Measurements from ENCODE around the gene FABP1.

Gene FABP1

DNA sequence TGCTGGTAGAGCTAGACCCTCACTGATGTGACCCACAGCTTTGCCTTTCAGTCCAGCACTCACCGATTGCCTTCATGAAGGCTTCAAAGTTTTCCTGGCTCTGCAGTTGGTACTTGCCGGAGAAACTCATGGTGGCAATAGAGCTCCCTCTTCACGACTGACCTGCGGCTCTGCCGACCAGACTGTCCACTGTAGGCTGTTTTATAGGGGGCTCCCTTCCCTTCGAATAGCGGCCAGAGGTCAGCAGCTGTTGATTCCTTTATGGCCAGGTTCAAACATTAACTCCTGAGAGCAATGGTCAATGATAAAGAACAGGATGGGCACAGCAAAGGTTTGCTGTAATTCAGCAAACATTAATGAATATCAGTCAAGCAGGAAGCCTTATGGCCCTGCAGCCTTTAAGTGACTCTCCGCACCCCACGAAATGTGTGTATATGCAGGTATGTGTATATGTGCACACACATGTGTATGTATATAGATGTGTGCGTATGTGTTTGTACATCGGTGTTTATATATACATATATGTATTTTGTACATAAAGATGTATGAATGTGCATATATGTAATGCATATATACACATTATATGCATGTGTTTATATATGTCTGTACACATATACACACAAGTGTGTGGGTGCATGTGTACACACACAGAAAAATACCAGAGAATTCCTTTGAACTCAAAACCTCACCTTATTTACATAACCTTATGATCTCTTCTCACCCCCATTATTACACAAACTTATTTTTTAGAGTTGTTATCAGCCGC, at the start of gene FABP1:
FABP1 (minus strand) TSS at position 175 of the 766 bp plus-strand sequence; CDS start at position 130, 45 bp downstream.
- DNase-seq (ENCODE audit: low read depth) = no peak

DNA sequence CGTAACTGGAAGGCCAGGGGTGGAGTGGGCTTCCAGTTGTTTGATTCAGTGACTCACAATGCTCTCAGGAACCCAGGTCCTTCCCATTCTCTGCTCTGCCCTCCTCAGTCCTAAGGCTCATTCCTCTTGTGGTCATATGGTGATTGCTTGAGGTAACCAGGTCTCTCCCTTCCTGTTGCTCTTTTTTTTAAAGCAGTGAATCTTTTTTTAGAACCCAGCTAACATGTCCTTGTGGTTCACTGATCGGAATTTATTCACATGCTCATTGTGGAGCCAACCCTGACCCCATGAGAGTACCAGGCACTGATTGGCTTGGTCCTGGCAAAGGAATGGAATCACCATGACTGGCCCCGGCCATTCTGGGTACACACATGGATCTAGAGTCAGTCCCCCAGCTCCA, 49.7 kb upstream of the FABP1 start:
- DNase-seq (ENCODE audit: low read depth) = no peak

DNA sequence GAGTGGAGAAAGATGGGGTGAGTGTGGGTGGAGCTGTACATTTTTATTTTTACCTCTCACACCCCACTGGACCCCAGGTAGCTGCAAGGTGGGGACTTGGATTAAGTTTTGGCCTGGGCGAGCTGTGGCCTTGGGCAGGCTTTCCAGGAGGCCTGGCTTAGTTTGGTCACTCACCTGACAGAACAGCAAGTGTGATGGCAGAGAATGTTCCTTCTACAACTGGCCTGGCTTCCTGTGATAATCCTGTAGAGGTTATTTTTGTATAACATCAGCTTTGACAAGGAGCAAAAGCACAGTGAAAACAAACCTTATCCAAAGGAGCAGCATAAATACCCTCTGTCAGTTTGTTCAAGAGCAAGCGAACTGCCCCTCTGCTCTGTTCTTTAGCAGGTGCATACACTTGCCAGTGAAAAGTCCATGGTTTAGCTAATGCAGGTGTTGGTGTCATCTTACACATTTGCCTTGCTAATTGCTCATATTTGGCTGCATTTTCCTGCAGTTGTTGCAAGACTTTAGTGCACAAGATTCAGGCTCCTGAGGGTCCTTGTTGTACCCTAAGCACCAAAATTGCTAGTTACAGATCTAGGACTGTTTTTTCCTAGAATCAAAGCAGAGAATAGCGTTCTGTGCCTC, 48.6 kb upstream of the FABP1 start:
- no peak for DNase-seq (ENCODE audit: low read depth)

DNA sequence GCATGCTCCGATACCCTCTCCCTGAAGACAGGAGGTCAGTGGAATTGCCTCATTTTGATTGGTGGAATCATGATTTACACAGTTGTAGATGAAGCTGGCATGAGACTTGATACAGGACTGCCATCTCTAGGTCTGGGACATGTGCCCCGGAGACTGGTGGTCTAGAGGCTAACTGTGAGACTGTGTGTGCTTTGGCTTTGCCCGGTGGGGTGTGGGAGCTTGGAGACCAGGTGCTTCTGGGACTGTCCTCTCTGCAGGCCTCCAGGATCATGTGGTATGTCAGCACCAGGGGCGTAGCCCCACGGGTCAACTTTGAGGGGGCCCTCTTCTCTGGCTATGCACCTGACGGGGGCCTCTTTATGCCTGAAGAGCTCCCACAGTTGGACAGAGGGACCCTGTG, 45.0 kb upstream of the FABP1 start:
- no peak for DNase-seq (ENCODE audit: low read depth)

DNA sequence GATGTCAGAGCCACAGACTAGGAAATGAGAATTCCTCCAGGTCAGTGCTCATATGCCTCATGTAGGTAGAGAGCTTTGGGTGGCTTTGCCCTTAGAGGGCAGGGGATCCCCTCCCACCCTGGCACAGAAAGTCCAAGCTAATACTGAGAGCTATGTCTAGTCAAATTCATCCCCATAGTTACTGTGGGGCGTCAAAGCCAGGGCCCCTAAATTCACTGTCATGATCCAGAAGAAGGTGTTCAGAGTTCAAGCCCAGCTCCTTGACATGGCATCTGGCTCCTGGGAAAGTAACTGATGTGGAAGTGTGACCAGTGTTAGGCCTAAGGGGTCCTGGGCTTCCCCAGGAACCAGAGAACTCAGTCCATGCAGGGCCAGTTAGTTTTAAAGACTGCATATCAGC, 44.1 kb upstream of the FABP1 start:
- DNase-seq (ENCODE audit: low read depth) = no peak

DNA sequence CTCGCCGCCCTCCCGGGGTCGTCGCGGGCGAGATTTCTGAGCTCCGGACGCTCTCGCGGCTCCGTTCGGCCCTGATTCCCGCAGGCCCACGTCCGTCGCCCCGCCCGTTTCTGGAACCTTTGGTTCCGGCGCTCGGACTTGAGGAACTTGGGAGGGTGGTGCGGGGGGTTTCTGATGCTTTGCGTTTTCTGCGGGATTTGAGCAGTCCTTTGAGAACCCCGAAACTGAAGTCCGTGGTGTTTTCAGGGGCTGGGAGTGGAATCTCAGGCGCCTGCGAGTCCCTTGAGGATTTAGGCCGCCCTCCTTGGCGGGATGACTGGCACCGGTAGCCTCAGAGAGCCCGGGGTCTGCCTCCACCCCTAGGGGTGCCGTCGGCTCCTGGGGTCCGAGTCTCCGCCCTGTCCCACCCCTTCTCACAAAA, 42.6 kb upstream of the FABP1 start:
- DNase-seq (ENCODE audit: low read depth) = no peak

DNA sequence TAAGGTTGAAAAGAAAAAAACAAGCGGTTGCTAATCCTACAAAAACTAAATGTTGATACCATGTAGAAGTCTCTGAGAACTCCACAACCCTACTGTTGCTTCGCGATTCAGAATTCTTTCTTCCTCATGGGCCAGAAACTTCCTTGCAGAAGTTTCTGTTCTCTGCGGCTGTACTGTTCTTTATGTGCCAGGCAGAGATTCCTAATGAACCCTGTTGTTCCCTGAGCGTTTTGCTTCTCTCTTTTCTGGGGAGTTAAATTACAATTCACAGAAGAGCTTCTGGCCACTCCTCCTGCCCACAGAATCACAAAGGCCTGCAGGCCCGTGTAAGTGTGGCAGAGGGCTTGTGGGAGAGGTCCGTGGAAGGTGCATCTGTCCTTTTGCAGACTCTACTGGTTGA, 40.5 kb upstream of the FABP1 start:
- no peak for DNase-seq (ENCODE audit: low read depth)

DNA sequence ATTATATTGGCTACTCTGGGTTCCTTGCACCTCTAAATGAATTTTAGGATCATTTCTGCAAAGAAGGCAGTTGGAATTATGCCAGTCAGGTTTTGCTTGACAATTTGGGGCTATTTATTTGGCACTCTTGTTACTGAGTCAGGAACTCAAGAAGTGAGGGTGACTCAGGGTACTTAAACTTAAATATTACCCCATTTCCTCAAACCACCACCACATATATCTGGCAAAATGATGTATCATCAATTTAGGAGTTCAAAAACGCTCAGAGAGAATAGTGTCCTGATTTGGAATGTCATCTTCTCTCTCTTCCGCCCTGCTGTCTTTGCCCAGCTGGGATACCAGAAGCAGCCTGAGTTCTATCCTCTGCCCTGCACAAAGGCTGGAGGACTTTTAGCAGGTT, 39.9 kb upstream of the FABP1 start:
- no peak for DNase-seq (ENCODE audit: low read depth)

DNA sequence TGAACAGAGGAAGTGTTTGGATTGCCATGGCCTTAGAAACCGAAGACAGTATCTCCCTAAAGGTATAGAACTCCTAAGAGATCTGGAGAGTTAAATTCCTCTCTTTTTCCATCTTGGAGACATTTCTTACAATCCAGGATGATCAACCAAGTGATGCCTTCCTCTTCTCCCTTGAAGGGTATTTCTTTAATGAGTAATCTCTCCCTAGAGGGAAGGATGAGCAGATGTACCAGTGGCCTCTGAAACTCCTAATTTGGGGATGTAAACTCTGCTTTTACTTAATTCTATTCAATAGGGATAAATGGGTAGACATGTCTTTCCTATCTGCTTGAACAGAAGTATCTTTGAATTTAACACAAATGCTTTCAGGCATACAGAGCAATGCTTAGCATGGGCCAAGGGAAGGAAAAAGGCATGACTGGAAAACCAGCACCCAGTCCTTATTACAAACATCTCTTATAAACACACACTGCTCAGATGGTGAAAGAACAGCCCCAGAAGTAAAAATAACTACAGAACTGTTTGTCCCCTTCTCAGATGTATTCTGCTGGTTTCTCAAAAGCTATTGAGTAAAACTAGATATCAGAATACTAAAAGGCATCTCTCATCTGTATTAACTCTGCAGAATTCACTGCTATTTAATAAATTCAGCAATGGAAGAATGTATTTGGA, 37.6 kb upstream of the FABP1 start:
- DNase-seq (ENCODE audit: low read depth) = no peak

DNA sequence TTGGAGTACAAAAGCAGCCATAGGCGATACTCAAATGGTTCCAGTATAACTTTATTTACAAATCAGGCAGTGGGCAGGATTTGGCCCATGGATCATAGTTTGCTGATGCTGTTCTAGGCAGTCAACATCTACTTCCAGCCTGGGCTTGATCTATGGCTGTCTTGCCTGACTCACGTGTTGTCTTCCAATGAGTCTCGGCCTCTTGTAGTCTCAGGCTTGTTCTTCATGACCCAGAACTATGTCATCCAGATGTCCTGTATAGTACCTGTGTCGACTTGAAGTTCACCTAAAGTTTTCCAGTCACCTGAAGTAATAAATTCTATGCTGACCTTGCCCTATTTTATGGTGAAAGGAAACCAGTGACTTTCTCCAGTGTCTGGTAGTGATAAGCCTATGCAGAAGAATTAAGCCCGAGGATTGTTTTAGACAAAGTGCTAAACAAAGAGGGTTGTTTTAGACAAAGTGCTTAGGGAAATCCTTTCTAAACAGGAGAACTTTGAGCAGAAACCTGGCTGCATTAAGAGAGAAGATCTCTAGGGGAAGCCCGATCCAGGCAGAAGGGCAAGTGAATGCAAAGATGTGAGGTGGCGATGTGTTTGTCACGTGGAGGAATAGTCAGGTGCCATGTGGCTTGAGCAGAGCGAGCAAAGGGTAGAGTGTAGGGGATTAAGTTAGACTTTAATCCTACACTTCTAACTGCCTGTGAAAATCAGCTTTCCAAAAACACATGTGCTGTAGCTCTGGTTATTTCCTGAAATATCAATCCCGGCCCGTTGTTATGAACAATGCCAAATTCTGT, 33.8 kb upstream of the FABP1 start:
- DNase-seq (ENCODE audit: low read depth) = no peak

DNA sequence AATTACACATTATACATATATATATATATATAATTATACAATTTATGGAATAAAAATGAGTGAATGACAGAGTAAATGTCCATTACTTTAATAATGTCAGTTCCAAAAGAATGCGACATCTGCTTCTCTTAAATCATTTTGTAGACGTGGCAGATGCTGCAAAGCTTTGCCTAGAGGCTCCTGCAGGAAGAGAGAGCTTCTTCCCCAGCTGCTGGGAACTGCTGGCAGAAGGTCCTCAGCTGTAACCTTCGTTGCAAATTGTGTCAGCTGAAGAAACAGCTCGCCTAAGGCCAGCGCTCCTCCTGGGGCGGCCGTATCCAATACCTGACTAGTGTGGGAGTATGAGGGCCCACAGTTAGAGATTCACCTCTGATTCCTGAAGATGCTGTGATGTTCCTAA, 32.7 kb upstream of the FABP1 start:
- DNase-seq (ENCODE audit: low read depth) = no peak

DNA sequence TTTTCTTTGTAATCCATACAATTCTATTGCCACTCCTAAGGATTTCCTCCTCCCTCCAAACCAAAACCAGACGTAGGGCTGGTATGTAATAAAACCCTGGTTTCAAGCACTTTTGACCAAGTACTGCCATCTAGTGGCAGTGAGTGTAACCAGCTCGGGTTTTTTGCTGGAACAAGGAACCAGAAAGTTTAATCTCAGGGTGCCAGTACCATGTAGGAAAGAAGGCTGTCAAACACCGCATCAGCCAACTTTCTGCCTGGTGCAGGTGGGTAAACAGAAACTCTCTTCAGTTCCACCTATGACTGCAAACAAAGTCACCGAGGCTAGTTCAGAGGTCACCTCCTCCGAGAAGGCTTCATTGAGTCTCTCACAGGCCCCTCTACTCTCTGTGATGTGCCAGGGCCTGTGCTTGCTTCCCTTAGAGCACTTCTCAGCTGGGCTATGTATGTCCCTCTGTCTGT, 32.1 kb upstream of the FABP1 start:
- no peak for DNase-seq (ENCODE audit: low read depth)

DNA sequence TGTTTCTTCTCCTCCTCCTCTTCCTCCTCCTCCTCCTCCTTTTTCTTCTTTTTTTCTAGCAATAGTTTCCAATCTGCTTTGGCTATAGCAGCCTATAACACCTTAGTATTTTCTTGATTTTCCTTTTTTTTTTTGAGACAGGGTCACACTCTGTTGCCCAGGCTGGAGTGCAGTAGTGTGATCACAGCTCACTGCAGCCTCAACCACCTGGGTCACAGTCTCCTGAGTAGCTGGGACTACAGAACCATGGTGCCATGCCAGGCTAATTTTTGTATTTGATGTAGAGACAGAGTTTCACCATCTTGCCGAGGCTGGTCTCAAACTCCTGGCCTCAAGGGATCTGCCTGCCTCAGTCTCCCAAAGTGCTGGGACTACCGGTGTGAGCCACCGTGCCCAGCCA, 31.6 kb upstream of the FABP1 start:
- DNase-seq (ENCODE audit: low read depth) = no peak

DNA sequence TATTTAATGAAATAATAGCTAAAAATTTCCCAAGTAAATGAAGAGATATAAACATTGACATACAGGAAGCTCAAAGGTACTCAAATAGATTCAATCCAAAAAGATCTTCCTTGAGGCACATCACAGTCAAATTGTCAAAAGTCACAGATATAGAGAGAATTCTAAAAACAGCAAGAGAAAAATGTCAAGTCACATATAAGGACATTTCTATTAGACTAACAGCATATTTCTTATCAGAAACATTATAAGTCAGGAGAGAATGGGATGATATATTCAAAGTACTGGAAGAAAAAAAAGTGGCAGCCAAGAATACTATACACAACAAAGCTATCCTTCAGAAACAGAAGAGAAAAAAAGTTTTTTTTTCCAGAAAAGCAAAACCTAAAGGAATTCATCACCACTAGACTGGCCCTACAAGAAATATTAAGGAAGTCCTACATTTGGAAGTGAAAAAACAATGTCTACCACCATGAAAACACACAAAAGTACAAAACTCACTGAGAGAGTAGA, 21.1 kb upstream of the FABP1 start:
- DNase-seq (ENCODE audit: low read depth) = no peak

DNA sequence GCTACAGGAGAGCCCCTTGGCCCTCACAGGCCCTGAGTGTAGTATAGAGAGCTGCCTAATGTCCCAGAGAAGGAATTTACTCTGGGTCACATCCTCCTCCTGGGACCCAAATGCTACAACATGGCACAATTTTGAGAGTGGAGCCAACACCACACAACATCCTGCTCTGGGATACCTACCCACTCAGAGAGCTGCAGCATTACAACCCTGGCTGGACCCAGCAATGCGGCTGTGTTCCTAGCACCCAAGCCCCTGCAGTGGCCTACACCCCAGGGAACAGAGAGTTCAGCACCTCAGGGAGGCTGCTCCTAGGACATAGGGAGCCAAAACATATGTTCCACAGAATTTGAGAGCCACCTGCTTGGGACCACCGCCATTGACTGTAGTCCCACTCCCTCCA, 19.3 kb upstream of the FABP1 start:
- no peak for DNase-seq (ENCODE audit: low read depth)

DNA sequence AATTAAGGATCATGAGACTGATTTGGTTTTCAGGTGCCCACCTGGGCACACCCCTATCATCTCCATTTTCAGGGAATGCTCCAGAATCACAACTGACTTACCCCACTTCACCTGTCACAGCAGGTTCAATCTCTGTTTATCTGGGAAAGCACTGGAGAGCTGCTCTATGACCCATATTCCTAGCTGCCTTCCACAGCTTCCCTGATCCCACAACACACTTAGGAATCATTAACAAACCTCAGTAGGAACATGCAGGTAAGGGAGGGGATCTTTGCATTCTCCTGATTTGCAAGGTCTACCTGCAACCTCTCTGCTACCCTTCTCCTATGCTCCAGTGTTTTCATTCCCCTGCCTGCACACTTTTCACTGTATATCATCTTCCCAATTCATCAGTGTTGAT, 18.7 kb upstream of the FABP1 start:
- no peak for DNase-seq (ENCODE audit: low read depth)

DNA sequence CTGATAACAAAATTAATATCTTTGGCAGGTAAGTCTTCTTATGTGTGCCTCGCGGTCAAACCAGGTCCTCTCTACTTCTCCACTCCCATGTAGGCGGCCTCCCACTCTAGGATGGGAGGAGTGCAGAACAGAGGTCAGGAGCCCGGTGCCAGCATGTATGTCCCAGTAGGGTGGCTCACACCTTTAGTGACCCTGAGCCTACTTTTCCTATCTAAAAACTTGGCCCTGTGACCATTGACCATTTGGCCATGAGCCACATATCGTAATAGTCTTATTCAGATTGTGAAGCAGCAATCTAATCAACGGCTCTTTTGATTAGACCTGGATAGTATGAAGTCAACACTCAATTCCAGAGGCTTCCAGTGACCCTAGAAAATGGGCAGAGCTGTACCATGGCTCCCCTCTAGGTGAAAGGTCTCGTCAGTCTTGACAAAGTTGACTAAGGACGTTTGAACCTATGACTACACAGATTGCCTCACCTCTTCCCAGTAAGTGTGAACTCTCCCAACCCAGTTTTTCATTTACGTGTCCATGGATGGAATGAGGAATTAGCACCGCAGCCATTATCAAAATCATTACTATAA, 17.1 kb upstream of the FABP1 start:
- no peak for DNase-seq (ENCODE audit: low read depth)

DNA sequence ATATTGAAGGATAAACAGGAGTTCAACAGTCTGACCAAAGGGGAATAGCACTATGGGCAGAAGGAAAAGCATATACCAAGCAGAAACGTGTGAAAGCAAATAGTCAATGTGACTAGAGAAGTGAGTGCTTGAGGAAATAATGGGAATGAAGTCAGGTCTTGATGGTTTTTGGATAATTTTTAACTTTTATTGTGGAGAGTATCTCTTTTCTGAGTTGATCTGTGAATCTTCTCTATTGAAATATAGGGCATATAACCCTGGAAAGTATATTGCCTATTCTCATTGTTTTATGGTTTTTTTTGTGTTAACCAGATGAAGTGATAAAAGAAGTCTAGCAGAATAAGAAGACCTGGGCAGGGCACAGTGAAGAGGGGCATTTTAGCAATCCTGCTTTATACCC, 16.4 kb upstream of the FABP1 start:
- DNase-seq (ENCODE audit: low read depth) = no peak

DNA sequence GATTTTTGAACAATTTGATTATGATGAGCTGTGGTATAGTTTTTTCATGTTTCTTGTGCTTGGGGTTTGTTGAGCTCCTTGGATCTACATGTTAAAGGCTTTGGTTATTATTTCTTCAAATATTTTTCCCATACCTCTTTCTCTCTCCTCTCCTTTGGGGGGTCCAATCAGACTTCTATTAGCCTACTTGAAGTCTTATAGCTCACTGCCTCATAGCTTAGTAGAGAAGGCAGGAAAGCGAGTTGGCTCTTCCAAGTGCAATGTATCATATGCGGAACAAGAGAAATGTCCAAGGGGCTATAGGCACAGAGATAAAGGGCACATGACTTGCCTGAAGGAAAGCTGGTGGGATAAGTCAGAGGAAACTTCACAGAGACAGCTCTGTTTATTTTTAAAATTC, 14.1 kb upstream of the FABP1 start:
- DNase-seq (ENCODE audit: low read depth) = no peak

DNA sequence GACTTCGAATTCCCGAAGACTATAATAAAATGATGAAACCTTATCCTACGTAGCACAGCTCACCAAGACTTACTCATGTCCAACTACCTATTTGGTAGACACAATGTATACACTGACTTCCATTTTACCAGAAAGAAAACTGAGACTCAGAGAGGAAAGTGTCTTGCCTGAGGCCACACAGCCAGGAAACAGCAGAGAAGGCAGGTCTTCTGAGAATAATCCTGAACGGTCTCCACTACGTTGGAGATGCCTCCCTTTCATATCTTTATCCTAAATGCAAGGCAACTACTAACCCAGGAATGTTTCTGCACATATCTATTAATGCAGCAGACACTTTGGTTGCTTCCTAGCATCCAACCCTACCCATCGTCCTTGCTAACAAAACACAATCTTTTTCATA, 11.9 kb upstream of the FABP1 start:
- DNase-seq (ENCODE audit: low read depth) = no peak

DNA sequence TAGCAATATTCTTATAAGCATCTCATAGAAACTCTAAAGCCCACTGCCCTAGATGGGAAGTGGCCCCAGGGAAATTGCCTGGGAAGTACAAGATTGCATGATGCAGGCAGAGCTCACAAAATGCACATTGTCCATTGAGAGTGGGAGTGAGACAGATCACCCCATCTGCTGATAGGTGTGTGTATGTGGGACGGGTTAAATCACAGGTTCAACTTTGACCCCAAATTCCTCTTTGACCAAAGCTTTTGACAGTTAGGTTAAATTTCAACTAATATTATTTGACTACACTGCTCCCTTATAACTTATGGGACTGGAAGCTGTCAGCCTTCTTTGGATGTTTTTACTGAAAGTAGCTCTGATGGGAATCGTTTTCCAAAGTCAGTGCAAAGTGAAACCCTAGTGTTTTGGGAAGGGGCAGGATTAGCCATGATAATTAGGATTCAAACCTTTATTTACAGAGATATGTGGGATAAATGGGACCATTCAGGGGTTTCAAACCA, 11.4 kb upstream of the FABP1 start:
- no peak for DNase-seq (ENCODE audit: low read depth)

DNA sequence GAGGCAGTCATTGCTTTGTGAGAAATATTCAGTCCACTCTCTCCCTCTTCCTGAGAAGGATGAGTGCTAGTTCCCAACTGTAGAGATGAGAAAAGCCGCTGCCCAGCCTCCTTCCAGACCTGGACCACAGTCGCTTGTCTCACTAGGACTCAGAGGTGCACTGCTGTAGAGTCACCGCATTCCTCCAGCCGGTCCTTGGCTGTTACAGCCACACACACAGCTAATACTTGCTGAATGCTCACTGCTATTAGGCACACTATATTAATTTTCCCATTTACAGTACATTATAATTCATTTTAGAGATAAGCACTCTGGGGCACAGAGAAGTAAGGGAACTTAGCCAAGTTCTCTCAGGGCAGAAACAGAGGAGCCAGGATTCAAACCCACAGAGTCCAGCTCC, 10.0 kb upstream of the FABP1 start:
- no peak for DNase-seq (ENCODE audit: low read depth)
